Neural progenitor cell (in vitro differentiated cells): Measurements from ENCODE around the gene LPCAT2.

ENCODE experiments used
- CTCF ChIP-seq: fragments of 200-600 bp; sonication (generic); IDR thresholded peaks from 2 replicates; pipeline ENCODE4 v1.5.1; 2017; ENCODE audit warnings: antibody characterized with exemption, mild to moderate bottlenecking
- EZH2 ChIP-seq: fragments of 200-600 bp; sonication (generic); IDR thresholded peaks from 2 replicates; pipeline ENCODE4 v1.6.1; 2017; ENCODE audit warnings: antibody characterized with exemption, mild to moderate bottlenecking, moderate library complexity
- EZH2phosphoT487 ChIP-seq: fragments of 200-600 bp; sonication (generic); IDR thresholded peaks from 2 replicates; pipeline ENCODE4 v1.6.1; 2017; ENCODE audit warnings: antibody characterized with exemption

DNA sequence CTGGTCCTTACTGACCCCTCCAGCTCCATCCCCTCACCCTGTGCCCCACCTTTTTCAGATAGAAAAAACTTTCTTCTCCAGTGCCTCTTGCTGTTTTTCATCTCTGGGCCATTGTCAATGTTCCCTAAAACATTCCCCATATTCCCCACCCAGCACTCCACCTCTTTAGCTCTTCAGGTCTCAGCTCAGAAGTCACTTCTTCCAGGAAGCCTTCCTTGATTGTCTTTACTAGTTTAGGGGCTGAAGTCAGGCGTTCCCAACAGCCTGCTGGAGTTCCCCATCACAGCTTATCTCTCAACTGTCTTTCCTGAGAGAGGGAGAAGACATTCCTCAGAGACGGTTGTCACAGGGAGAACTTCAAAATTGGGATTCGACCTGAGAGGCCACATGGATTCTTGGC, 31.1 kb upstream of the LPCAT2 start:
- TF ChIP-seq EZH2 (no peak), CTCF (no peak), EZH2phosphoT487 (no peak)
